ENCODE results near the gene DHX9. TPM values are rescaled to one million over a fixed set of nuclear protein-coding genes. Genes with fewer than 3 reads are reported as not detected.

Gene DHX9
- total RNA-seq, 1 donor from 2014 or later, result 261 TPM

DNA sequence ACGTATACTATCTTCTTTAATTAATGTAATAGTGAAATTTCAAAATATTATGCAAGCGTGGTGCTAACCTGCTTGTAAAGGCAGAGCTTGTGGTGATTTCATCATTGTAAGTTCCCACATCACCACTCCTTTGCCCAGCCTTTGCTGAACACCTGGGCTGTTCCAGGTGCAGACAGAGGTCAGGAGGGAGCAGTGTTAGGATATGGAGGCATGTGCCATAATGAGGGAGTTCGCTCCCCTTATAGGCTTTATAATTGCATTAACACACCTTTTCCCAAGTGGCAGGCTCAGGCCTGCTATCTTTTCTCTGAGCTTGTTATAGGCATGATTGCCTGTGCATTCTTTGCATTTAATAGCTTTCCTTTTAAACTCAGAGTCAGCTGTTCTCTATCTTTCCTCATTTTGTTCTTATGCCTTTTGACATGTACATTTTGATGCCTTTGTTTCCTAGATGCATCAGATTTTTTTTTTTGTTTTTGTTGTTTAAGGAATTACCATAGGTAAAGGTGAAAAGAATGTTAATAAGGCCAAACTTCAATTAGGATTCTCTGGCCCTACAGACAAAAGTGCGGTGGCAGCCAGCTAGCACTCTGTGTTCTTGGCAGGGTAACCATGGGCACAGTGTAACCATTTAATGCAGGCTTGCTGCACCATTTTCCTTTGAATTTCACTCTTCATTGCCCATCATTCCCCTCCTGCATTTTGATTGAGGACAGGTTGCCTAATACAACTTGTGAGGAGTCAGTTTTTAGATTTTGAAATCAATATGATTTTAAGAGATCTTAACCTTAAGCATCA lies 36.9 kb upstream of the DHX9 start:
- TF ChIP-seq, protein P1, sequence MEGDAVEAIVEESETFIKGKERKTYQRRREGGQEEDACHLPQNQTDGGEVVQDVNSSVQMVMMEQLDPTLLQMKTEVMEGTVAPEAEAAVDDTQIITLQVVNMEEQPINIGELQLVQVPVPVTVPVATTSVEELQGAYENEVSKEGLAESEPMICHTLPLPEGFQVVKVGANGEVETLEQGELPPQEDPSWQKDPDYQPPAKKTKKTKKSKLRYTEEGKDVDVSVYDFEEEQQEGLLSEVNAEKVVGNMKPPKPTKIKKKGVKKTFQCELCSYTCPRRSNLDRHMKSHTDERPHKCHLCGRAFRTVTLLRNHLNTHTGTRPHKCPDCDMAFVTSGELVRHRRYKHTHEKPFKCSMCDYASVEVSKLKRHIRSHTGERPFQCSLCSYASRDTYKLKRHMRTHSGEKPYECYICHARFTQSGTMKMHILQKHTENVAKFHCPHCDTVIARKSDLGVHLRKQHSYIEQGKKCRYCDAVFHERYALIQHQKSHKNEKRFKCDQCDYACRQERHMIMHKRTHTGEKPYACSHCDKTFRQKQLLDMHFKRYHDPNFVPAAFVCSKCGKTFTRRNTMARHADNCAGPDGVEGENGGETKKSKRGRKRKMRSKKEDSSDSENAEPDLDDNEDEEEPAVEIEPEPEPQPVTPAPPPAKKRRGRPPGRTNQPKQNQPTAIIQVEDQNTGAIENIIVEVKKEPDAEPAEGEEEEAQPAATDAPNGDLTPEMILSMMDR (conservative IDR thresholded peaks at IDR 0.05), result no peak
- Mint-ChIP-seq H3K36me3 (no peaks in the 10 kb centered on the region), H3K4me3 (no peak overlapping the region), H3K4me1 (ENCODE audit: unreplicated experiment) (no peaks in the 10 kb centered on the region), H3K9me3 (no peaks in the 10 kb centered on the region), H3K27me3 (no peaks in the 10 kb centered on the region), H3K27ac (no peak overlapping the region)
- DNase-seq (ENCODE audit: extremely low spot score, unreplicated experiment), result no peak

DNA sequence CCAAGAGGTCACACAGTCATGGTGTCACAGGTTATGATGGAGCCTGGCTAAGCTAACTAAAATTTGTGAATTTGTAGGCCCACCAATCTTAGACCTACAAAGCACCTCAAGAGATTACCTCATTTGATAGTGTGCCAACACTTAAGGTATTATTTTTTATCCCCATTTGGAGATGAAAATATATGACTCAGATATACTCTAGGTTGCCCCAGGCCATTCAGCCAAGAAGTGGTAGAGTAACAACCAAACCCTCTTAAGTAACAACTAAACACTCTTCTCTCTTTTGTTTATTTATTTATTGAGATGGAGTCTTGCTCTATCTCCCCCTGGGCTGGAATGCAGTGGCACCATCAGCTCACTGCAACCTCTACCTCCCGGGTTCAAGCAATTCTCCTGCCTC lies 35.3 kb upstream of the DHX9 start:
- no peaks in the 10 kb centered on the region for H3K9me3 Mint-ChIP-seq
- H3K27me3 Mint-ChIP-seq, result no peaks in the 10 kb centered on the region
- H3K27ac Mint-ChIP-seq, result no peak overlapping the region
- H3K36me3 Mint-ChIP-seq, result no peaks in the 10 kb centered on the region
- DNase-seq (ENCODE audit: extremely low spot score, unreplicated experiment), result no peak
- TF ChIP-seq, protein P1 (conservative IDR thresholded peaks at IDR 0.05), result no peak
- H3K4me1 Mint-ChIP-seq (ENCODE audit: unreplicated experiment), result no peaks in the 10 kb centered on the region
- H3K4me3 Mint-ChIP-seq, result no peak overlapping the region

DNA sequence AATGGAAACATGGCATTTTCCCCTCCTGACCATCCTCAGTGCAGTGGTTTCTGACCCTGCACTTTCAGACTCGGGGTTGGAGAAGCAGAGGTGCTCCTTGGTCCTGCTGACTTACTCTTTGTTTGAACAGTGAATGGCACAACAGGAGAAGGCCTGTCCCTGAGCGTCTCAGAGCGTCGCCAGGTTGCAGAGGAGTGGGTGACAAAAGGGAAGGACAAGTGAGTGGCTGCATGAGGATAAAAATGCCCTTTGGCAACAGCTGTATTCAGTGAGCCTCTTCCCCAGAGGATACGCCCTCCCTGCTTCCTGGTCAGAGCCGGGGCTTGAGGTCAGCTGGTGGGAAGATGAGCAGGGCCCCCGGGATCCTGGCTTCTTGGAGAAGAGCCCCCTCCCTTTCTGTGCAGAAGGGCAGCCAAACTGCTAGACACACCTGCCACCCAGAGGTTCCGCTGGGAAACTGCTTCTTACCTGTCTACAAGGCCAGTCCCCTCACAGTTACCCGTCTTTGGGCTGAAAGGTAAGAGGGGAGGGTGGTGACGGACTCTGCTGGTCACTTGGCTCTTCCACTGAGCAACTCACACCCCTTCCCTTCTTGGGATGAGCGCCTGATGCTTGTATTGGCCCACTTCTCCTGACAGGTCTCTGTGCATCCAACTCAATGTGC lies 33.0 kb upstream of the DHX9 start:
- Mint-ChIP-seq H3K27ac (no peak overlapping the region), H3K9me3 (no peaks in the 10 kb centered on the region), H3K4me1 (ENCODE audit: unreplicated experiment) (no peaks in the 10 kb centered on the region), H3K36me3 (no peaks in the 10 kb centered on the region), H3K27me3 (no peaks in the 10 kb centered on the region), H3K4me3 (no peak overlapping the region)
- TF ChIP-seq, protein P1 (conservative IDR thresholded peaks at IDR 0.05), result peak; percentile 24
- DNase-seq (ENCODE audit: extremely low spot score, unreplicated experiment), result no peak

DNA sequence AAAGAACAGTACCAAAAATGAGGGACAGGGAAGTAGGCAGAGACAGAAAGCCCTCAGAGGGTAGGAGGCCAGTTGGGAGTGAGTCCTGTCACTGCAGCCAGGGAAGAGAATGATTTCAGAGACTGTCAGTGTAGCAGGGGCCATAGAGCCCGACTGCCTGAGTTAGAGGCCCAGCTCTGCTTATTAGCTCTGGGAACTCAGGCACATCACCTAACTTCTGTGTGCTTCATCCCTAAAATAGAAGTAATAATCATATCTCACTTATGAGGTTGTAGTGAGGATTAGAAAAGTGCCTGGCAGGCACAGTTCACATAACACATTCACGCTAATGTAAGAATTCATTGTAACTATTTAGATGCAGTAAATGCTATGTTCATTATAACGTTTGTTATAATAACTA lies 31.2 kb upstream of the DHX9 start:
- H3K27me3 Mint-ChIP-seq, result no peaks in the 10 kb centered on the region
- H3K4me1 Mint-ChIP-seq (ENCODE audit: unreplicated experiment), result no peaks in the 10 kb centered on the region
- TF ChIP-seq, protein P1 (conservative IDR thresholded peaks at IDR 0.05), result no peak
- H3K4me3 Mint-ChIP-seq, result no peak overlapping the region
- H3K9me3 Mint-ChIP-seq, result no peaks in the 10 kb centered on the region
- H3K36me3 Mint-ChIP-seq, result no peaks in the 10 kb centered on the region
- no peak for DNase-seq (ENCODE audit: extremely low spot score, unreplicated experiment)
- H3K27ac Mint-ChIP-seq, result no peak overlapping the region

DNA sequence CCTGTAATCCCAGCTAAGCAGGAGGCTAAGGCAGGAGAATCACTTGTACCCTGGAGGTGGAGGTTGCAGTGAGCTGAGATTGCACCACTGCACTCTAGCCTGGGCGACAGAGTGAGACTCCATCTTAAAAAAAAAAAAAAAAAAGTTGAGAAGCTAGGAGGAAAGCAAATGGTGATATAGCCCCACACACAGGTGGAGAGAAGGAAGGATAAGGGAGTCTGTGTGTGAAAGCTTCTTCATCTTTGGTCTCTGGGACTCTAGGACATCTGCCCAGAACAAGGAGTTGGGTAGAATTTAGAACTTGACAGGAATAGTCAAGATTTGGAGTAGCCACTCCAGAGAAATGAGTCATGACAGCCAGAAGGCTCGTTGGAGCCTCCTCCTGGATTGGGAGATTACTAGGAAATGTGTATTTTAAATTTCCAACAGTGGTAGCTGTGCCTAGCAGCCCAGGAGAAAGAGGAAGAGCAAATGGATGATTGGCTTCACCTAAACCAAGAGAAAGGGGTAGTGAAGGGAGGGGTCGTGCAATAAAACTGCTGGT lies 29.7 kb upstream of the DHX9 start:
- TF ChIP-seq, protein P1 (conservative IDR thresholded peaks at IDR 0.05), result no peak
- H3K36me3 Mint-ChIP-seq, result no peaks in the 10 kb centered on the region
- H3K27ac Mint-ChIP-seq, result no peak overlapping the region
- H3K27me3 Mint-ChIP-seq, result no peaks in the 10 kb centered on the region
- no peaks in the 10 kb centered on the region for H3K4me1 Mint-ChIP-seq (ENCODE audit: unreplicated experiment)
- no peak overlapping the region for H3K4me3 Mint-ChIP-seq
- no peak for DNase-seq (ENCODE audit: extremely low spot score, unreplicated experiment)
- no peaks in the 10 kb centered on the region for H3K9me3 Mint-ChIP-seq
